Left ventricle myocardium inferior (tissue), 1 donor: ENCODE data around the gene TJP3. TPM values are rescaled to one million over a fixed set of nuclear protein-coding genes. Genes with fewer than 3 reads are reported as not detected.
"Not testable (repeated sequence)": the region's sequence is repeated elsewhere in the genome, so short reads cannot be mapped to it uniquely, and the experiment has no call there.

Experiments
- DNase-seq: peaks from one replicate; pipeline ENCODE4 v3.0.0-alpha.2; 2020
- H3K27ac ChIP-seq: fragments of 200-600 bp; replicated peaks from 2 replicates; pipeline ENCODE4 v1.8.0; 2021
- H3K27me3 ChIP-seq: fragments of 200-600 bp; 2 replicates; pipeline ENCODE4 v1.8.0; 2021; ENCODE audit warnings: low read depth
- H3K36me3 ChIP-seq: fragments of 200-600 bp; 2 replicates; pipeline ENCODE4 v1.8.0; 2021
- H3K4me1 ChIP-seq: fragments of 200-600 bp; 2 replicates; pipeline ENCODE4 v1.8.0; 2021
- H3K4me3 ChIP-seq: fragments of 200-600 bp; 2 replicates; pipeline ENCODE4 v1.8.0; 2021; ENCODE audit warnings: mild to moderate bottlenecking, moderate library complexity
- H3K9me3 ChIP-seq: fragments of 200-600 bp; replicated peaks from 2 replicates; pipeline ENCODE4 v1.8.0; 2021
- CTCF ChIP-seq: fragments of 200-600 bp; IDR thresholded peaks from 2 replicates; pipeline ENCODE4 v1.8.0; 2021; ENCODE audit warnings: antibody characterized with exemption, mild to moderate bottlenecking, borderline replicate concordance
- intact Hi-C: fragments of 100-400 bp; cut with micrococcal nuclease; formaldehyde crosslinking; loops from one replicate; pipeline ENCODE4 v1.11.0; 2022
- total RNA-seq: library from RNA; stranded (reverse); fragmentation: NEBNext Ultra II Directional; extraction: Animal tissue kit (Norgen Biotek cat#: 25700); gene quantifications from one replicate; pipeline ENCODE4 v1.2.1, GENCODE V29; 2021
- donor health status: DM: no; HTN: yes; CAD: no; lungs with severe emphysema.

The TJP3 gene
- total RNA-seq, 1 donor from 2014 or later = not detected

- Histone ChIP-seq H3K4me1 (no peaks in the 10 kb centered on the region), H3K9me3 (no peaks in the 10 kb centered on the region), H3K36me3 (peaks cover 44% of the 10 kb centered on the region), H3K4me3 (no peak overlapping the region), H3K27me3 (peaks cover 19% of the 10 kb centered on the region), H3K27ac (no peak overlapping the region)
- DNase-seq = no peak
- no peak for TF ChIP-seq CTCF
- intact Hi-C loops = no loop called here
Measured at GRCh38 chr19:3750211-3750610, 42.0 kb downstream of the TJP3 start.

GRCh38 chr19:3751236-3751635, 43.1 kb downstream of the TJP3 start:
- Histone ChIP-seq H3K27me3 (peaks cover 10% of the 10 kb centered on the region), H3K36me3 (peaks cover 44% of the 10 kb centered on the region), H3K9me3 (no peaks in the 10 kb centered on the region), H3K4me3 (no peak overlapping the region), H3K27ac (no peak overlapping the region), H3K4me1 (no peaks in the 10 kb centered on the region)
- no peak for DNase-seq
- intact Hi-C loops = no loop called here
- TF ChIP-seq CTCF = no peak

GRCh38 chr19:3752492-3752891, 44.3 kb downstream of the TJP3 start:
- intact Hi-C loops = no loop called here
- Histone ChIP-seq H3K4me3 (no peak overlapping the region), H3K4me1 (no peaks in the 10 kb centered on the region), H3K27ac (no peak overlapping the region), H3K9me3 (no peaks in the 10 kb centered on the region), H3K36me3 (peaks cover 55% of the 10 kb centered on the region), H3K27me3 (no peaks in the 10 kb centered on the region)
- no peak for DNase-seq
- TF ChIP-seq CTCF = no peak

- no peak for TF ChIP-seq CTCF
- H3K9me3 ChIP-seq = no peaks in the 10 kb centered on the region
- no peaks in the 10 kb centered on the region for H3K27me3 ChIP-seq
- DNase-seq = no peak
- H3K27ac ChIP-seq = no peak overlapping the region
- H3K4me3 ChIP-seq = no peak overlapping the region
- intact Hi-C loops = no loop called here
- peaks cover 68% of the 10 kb centered on the region for H3K36me3 ChIP-seq
- H3K4me1 ChIP-seq = peaks cover 4% of the 10 kb centered on the region
Measured at GRCh38 chr19:3753631-3754410, 45.6 kb downstream of the TJP3 start.

- H3K9me3 ChIP-seq, H3K4me3 ChIP-seq, H3K27ac ChIP-seq, H3K27me3 ChIP-seq, DNase-seq, intact Hi-C loops: not testable (repeated sequence)
- Histone ChIP-seq H3K4me1 (peaks cover 39% of the 10 kb centered on the region), H3K36me3 (peaks cover 48% of the 10 kb centered on the region)
Measured at GRCh38 chr19:3757705-3758104, 49.5 kb downstream of the TJP3 start.

- H3K27ac ChIP-seq, intact Hi-C loops, H3K4me3 ChIP-seq, H3K27me3 ChIP-seq, DNase-seq, H3K9me3 ChIP-seq: not testable (repeated sequence)
- Histone ChIP-seq H3K4me1 (peaks cover 43% of the 10 kb centered on the region), H3K36me3 (peaks cover 42% of the 10 kb centered on the region)
Measured at GRCh38 chr19:3758297-3758696, 50.1 kb downstream of the TJP3 start.
